HEK293T (cell line): ENCODE data around the gene PDLIM1.

Experiments used
- CTCF ChIA-PET: fragments of 350-600 bp; formaldehyde crosslinking; extraction: SDS; loops from one replicate; lab custom pipeline; 2021; ENCODE audit warnings: antibody characterized with exemption, inconsistent platforms; lab: Yijun Ruan, JAX
- POLR2A ChIA-PET: fragments of 350-600 bp; formaldehyde crosslinking; extraction: SDS; loops from one replicate; lab custom pipeline; 2020; ENCODE audit warnings: antibody characterized with exemption, inconsistent platforms; lab: Yijun Ruan, JAX
- DNase-seq: peaks from one replicate; pipeline ENCODE4 v3.0.0; 2012; ENCODE audit warnings: mixed read lengths; ENCODE audit errors: extremely low spot score
- ARNT ChIP-seq: fragments of 450-650 bp; IDR thresholded peaks from 2 replicates; pipeline ENCODE4 v1.6.1; 2017; ENCODE audit warnings: mild to moderate bottlenecking
- BHLHE40 ChIP-seq: fragments of 450-650 bp; IDR thresholded peaks from 2 replicates; pipeline ENCODE4 v1.6.1; 2016; ENCODE audit warnings: mild to moderate bottlenecking, moderate library complexity, borderline replicate concordance
- CTBP1 ChIP-seq: fragments of 450-650 bp; IDR thresholded peaks from 2 replicates; pipeline ENCODE4 v1.6.1; 2016; ENCODE audit warnings: borderline replicate concordance
- ELF4 ChIP-seq: fragments of 450-650 bp; IDR thresholded peaks from 2 replicates; pipeline ENCODE4 v1.6.1; 2017; ENCODE audit warnings: antibody characterized with exemption
- FOXA1 ChIP-seq: fragments of 450-650 bp; IDR thresholded peaks from 2 replicates; pipeline ENCODE4 v1.6.1; 2016; ENCODE audit warnings: mild to moderate bottlenecking
- FOXK2 ChIP-seq: fragments of 450-650 bp; IDR thresholded peaks from 2 replicates; pipeline ENCODE4 v1.6.1; 2016; ENCODE audit warnings: mild to moderate bottlenecking
- FOXM1 ChIP-seq: fragments of 450-650 bp; IDR thresholded peaks from 2 replicates; pipeline ENCODE4 v1.6.1; 2017; ENCODE audit warnings: mild to moderate bottlenecking, borderline replicate concordance
- HDGF ChIP-seq: fragments of 450-650 bp; IDR thresholded peaks from 2 replicates; pipeline ENCODE4 v1.6.1; 2017; ENCODE audit warnings: antibody characterized with exemption, borderline replicate concordance
- L3MBTL2 ChIP-seq: fragments of 450-650 bp; conservative IDR thresholded peaks from 2 replicates; pipeline ENCODE4 v1.6.1; 2016; ENCODE audit warnings: mild to moderate bottlenecking
- LEF1 ChIP-seq: fragments of 450-650 bp; IDR thresholded peaks from 2 replicates; pipeline ENCODE4 v1.6.1; 2017; ENCODE audit warnings: mild to moderate bottlenecking, borderline replicate concordance
- NFRKB ChIP-seq: fragments of 450-650 bp; IDR thresholded peaks from 2 replicates; pipeline ENCODE4 v1.6.1; 2016; ENCODE audit warnings: mild to moderate bottlenecking, moderate library complexity
- SP1 ChIP-seq: fragments of 450-650 bp; IDR thresholded peaks from 2 replicates; pipeline ENCODE4 v1.6.1; 2017
- SUZ12 ChIP-seq: fragments of 450-650 bp; IDR thresholded peaks from 2 replicates; pipeline ENCODE4 v1.6.1; 2016; ENCODE audit warnings: mild to moderate bottlenecking
- TARDBP ChIP-seq: fragments of 450-650 bp; IDR thresholded peaks from 2 replicates; pipeline ENCODE4 v1.6.1; 2016
- ZNF384 ChIP-seq: fragments of 450-650 bp; IDR thresholded peaks from 2 replicates; pipeline ENCODE4 v1.6.1; 2016
- TF ChIP-seq, protein P1 (sequence below): fragments of 450-650 bp; IDR thresholded peaks from 2 replicates; pipeline ENCODE4 v1.6.1; 2016

The PDLIM1 gene

DNA sequence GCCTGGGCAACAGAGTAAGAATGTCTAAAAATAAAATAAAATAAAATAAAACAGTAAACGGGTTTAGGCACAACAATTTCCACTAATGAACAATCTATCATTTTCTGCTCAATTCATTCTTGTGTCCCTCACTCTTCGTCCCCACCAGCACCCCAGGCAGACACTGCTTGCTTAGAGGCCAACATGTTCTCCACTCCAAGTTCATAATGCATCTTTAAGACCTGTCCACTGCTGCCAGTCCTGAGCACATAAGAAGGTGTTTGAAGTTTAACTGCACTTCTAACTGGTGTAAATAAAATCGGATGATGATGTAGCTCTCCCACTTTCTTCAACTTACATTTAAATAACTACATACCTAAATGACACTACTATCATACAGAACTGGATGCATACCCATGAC lies 13.2 kb downstream of the PDLIM1 start:
- no peak for DNase-seq
- TF ChIP-seq ARNT (no peak), FOXA1 (no peak), BHLHE40 (no peak), L3MBTL2 (no peak), HDGF (no peak), FOXM1 (no peak), TARDBP (no peak), FOXK2 (no peak), SUZ12 (no peak), NFRKB (no peak), ELF4 (no peak), CTBP1 (no peak), LEF1 (no peak)
- TF ChIP-seq, protein P1, sequence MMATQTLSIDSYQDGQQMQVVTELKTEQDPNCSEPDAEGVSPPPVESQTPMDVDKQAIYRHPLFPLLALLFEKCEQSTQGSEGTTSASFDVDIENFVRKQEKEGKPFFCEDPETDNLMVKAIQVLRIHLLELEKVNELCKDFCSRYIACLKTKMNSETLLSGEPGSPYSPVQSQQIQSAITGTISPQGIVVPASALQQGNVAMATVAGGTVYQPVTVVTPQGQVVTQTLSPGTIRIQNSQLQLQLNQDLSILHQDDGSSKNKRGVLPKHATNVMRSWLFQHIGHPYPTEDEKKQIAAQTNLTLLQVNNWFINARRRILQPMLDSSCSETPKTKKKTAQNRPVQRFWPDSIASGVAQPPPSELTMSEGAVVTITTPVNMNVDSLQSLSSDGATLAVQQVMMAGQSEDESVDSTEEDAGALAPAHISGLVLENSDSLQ, result no peak
- ChIA-PET POLR2A (interaction anchor here (0.6 kb wide), 1 partner anchor 9 kb away, joined by 3 read pairs; no protein-coding TSS in a partner anchor), CTCF (interaction anchor here (0.6 to 0.8 kb wide), 3 partner anchors 31 to 88 kb away, joined by 3 to 6 read pairs (median 4); no protein-coding TSS in a partner anchor)

DNA sequence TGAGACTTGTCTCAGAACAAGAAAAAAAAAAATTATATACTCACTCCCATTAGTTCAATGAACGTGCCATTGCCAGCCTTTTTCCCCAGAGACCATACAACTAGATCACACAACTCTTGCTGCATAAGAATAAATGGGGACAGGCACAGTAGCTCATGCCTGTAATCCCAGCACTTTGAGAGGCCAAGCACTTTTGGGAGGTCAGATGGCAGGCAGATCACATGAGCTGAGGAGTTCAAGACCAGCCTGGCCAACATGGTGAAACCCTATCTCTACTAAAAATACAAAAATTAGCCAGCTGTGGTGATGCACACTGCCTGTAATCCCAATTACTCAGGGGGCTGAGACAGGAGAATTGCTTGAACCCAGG lies 13.6 kb downstream of the PDLIM1 start:
- TF ChIP-seq ARNT (no peak), NFRKB (no peak), LEF1 (no peak), TARDBP (no peak), FOXK2 (no peak), FOXA1 (no peak)
- ChIA-PET CTCF (interaction anchor here (0.6 to 0.8 kb wide), 5 partner anchors 27 to 966 kb away, joined by 3 to 6 read pairs (median 3); no protein-coding TSS in a partner anchor), POLR2A (interaction anchor here (0.6 kb wide), 1 partner anchor 9 kb away, joined by 3 read pairs; no protein-coding TSS in a partner anchor)
- no peak for DNase-seq

DNA sequence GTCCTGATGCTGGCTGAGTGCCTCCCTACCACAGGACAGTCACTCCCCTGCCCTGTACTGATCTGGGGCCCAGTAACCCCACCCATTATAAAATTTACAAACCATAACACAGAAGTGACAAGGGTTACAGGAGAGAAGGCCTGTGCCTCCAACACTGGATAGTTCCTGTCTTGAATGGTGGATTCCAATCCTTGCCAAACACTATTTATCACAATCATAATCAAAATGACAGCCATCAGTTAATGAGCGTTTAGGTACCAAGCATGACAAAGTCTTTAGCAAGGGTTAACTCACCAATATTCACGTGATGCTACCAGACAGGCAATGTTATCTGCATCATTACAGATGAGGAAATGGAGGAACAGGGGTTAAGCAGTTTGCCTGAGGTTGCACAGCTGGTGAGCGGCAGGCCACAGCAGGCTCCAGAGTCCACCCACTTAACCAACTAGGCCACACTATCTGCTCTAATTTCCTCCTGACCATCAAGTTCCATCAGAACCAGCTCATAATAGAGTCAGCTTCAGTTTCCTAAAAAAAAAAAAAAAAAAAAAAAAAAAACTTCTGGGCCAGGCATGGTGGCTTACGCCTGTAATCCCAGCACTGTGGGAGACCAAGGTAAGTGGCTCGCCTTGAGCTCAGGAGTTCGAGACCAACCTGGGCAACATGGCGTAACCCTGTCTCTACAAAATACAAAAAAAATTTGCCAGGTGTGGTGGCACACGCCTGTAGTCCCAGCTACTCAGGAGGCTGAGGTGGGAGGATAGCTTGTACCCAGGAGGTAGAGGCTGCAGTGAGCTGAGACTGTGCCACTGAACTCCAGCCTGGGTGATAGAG lies 14.2 kb downstream of the PDLIM1 start:
- TF ChIP-seq, protein P1, result no peak
- TF ChIP-seq SP1, result no peak
- no peak for TF ChIP-seq FOXM1
- TF ChIP-seq FOXK2, result no peak
- no peak for TF ChIP-seq CTBP1
- DNase-seq, result no peak
- ChIA-PET POLR2A (no interaction called here), CTCF (interaction anchor here (0.6 to 0.8 kb wide), 5 partner anchors 28 to 965 kb away, joined by 3 to 6 read pairs (median 3); no protein-coding TSS in a partner anchor)

DNA sequence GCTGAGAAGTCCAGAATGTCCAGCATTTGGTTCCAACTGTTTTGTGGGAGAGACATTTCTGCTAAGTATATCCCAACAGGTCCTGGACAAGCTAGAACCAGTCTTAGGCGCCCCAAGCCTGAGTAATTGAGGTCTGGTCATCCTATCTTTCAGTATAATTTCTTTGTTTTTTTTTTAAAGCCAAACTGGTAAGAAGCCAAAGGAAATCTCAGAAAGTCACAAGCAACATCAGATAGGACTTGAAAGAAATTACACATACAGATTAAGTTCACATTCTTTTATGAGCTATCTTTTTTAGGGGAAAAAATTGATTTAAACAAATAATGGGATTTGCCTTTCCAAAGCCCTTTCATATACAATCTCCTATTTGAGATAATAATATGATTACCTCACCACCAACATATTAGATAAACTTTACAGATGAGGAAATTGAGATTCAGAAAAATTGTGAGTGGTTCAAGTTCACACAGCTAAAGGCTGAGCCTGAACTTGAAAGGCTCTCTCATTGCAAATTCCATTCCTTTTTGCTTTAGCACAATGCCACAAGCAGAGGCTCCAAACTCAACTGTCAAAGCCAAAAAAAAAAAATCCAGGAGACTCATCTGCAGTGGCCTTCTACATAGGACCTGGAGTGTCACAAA lies 15.0 kb downstream of the PDLIM1 start:
- CTCF ChIA-PET, result no interaction called here
- no peak for DNase-seq
- POLR2A ChIA-PET, result no interaction called here
- TF ChIP-seq HDGF (no peak), SP1 (no peak), TARDBP (no peak), L3MBTL2 (no peak), BHLHE40 (no peak), FOXA1 (no peak), SUZ12 (no peak), ARNT (no peak), ELF4 (no peak), ZNF384 (no peak), CTBP1 (no peak), FOXM1 (no peak), FOXK2 (no peak), LEF1 (no peak), NFRKB (no peak)
- TF ChIP-seq, protein P1, result no peak

DNA sequence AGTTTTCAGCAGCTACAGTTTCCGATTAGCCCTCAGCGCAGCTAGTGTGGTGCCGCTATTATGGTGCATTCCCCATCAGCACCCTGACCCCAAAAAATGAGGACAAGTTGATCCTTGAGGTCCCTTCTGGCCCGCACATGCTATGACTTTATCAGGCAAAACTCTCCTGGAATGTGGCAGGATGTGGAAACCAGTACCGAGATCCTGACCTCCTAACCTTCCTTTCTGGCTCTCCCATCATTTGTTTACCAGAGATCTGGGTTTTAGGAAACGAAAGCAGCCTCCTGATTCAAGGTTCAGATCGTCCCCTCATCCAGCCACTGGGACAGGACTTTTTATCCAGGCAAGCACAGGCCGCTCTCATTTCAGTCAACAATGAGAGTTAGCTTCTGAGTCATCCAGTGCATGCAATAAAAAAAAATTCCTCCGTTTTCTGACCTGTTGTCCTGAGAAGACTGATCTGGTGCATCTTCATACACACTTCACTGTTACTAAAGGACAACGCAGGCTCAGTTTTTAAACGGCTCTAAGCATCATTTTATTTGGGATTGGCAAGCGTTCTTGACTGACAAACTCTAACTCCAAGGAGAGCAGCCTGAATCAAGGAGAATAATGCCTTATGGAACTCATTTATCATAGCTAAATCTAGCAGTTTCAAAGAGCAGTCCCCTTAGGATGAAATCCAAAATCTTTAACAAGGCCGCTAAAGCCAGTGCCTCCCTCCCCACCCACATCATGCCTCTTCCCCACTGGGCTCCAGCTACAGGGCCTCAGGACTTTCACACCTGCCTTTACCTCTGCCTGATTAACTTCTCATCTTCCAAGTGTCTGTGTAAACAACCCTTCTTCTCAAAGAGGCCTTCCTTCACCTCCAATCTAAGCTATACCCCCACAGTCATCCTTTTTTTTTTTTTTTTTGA lies 17.1 kb downstream of the PDLIM1 start:
- ChIA-PET POLR2A (no interaction called here), CTCF (no interaction called here)
- no peak for TF ChIP-seq LEF1
- TF ChIP-seq ELF4, result no peak
- no peak for TF ChIP-seq FOXK2
- TF ChIP-seq ZNF384, result no peak
- no peak for TF ChIP-seq TARDBP
- TF ChIP-seq L3MBTL2, result no peak
- TF ChIP-seq ARNT, result no peak
- no peak for TF ChIP-seq FOXM1
- TF ChIP-seq BHLHE40, result no peak
- no peak for TF ChIP-seq FOXA1
- TF ChIP-seq SUZ12, result no peak
- TF ChIP-seq SP1, result no peak
- TF ChIP-seq NFRKB, result no peak
- no peak for TF ChIP-seq HDGF
- DNase-seq, result no peak
